GM19023 (cell line): ENCODE results near the gene CRELD2.
A peak's percentile ranks its signal among the peaks of the same experiment; 100 is the strongest.

Experiments used
- ATAC-seq: cut with Tn5 transposase; IDR thresholded peaks from one replicate; pipeline ENCODE4 v1.9.1; 2021; ENCODE audit warnings: mild to moderate bottlenecking, moderate library complexity; ENCODE audit not compliant: unreplicated experiment

CRELD2 gene

GRCh38 chr22:49910229-49911155, 7.9 kb upstream of the CRELD2 start:
- ATAC-seq, result no peak

- ATAC-seq, result no peak
Measured at GRCh38 chr22:49911881-49912625, 6.4 kb upstream of the CRELD2 start.

GRCh38 chr22:49913026-49913425, 5.4 kb upstream of the CRELD2 start:
- ATAC-seq, result no peak

GRCh38 chr22:49913446-49913845, 5.0 kb upstream of the CRELD2 start:
- ATAC-seq, result no peak

GRCh38 chr22:49914256-49914655, 4.2 kb upstream of the CRELD2 start:
- no peak for ATAC-seq

- ATAC-seq, result no peak
Measured at GRCh38 chr22:49915610-49916009, 2.8 kb upstream of the CRELD2 start.

- ATAC-seq, result no peak
Measured at GRCh38 chr22:49916831-49917230, 1.6 kb upstream of the CRELD2 start.

- no peak for ATAC-seq
Measured at GRCh38 chr22:49918911-49919881, 762 bp downstream of the CRELD2 start.

GRCh38 chr22:49920859-49921258, 2.4 kb downstream of the CRELD2 start:
- ATAC-seq, result no peak

- ATAC-seq, result no peak
Measured at GRCh38 chr22:49921508-49922278, 3.3 kb downstream of the CRELD2 start.

- ATAC-seq, result no peak
Measured at GRCh38 chr22:49922484-49922883, 4.0 kb downstream of the CRELD2 start.

GRCh38 chr22:49922926-49923325, 4.5 kb downstream of the CRELD2 start:
- no peak for ATAC-seq

GRCh38 chr22:49923445-49923844, 5.0 kb downstream of the CRELD2 start:
- no peak for ATAC-seq

GRCh38 chr22:49924113-49924833, 5.8 kb downstream of the CRELD2 start:
- no peak for ATAC-seq

GRCh38 chr22:49925525-49926128, 7.2 kb downstream of the CRELD2 start:
- peak; percentile 42 for ATAC-seq

GRCh38 chr22:49926916-49927315, 8.5 kb downstream of the CRELD2 start:
- ATAC-seq, result no peak

- no peak for ATAC-seq
Measured at GRCh38 chr22:49927483-49928184, 9.2 kb downstream of the CRELD2 start.

- no peak for ATAC-seq
Measured at GRCh38 chr22:49928185-49928495, 9.7 kb downstream of the CRELD2 start.
